Mucosa of stomach (tissue), 1 donor: ENCODE measurements around the gene TUT1.

Source experiments
- H3K27me3 ChIP-seq: one replicate; pipeline ENCODE4 v1.7.0; 2013; ENCODE audit warnings: mild to moderate bottlenecking, low read length; ENCODE audit not compliant: control insufficient read depth, insufficient read depth
- H3K36me3 ChIP-seq: one replicate; pipeline ENCODE4 v1.7.0; 2013; ENCODE audit warnings: low read length; ENCODE audit not compliant: control insufficient read depth, insufficient read depth
- H3K4me1 ChIP-seq: one replicate; pipeline ENCODE4 v1.7.0; 2013; ENCODE audit warnings: mild to moderate bottlenecking, low read length; ENCODE audit not compliant: control insufficient read depth, insufficient read depth
- H3K4me3 ChIP-seq: one replicate; pipeline ENCODE4 v1.7.0; 2013; ENCODE audit warnings: low read length
- H3K9ac ChIP-seq: one replicate; pipeline ENCODE4 v1.7.0; 2013; ENCODE audit warnings: mild to moderate bottlenecking, low read length, moderate library complexity
- H3K9me3 ChIP-seq: one replicate; pipeline ENCODE4 v1.7.0; 2013; ENCODE audit warnings: mild to moderate bottlenecking, low read length, moderate library complexity; ENCODE audit not compliant: control insufficient read depth
- donor health status: Pancreatic carcinoma.

Gene TUT1

DNA sequence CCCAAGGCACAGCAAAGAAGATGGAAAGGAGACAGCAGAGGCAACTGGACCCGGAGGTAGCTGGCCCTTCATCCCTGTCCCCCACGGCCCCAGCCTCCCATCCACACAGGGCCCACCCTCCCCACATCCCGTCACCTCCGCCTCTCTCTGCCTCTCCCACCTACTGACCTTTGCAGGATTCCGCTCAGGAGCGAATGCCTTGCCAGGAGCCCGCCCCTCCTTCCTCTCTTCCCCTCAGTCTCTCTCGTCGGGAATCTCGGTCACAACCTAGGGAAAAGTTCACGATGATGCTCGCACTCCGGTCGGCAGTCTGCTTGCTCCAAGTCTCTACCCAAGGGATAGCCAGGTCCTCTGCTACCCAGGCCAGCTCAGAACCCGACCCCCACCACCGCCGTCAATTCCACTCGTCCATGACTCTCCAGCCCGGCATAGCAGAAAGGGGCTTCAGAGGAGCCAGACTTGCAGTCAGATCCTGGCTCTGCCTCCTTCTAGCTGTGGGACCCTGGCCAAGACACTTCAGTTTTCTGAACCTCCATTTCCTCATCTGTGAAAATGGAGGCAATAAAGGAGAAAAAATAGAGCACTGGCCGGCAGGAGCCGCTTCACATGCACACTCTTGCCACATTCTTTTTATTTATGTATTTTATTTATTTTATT is 54.9 kb downstream of the TUT1 start:
- Histone ChIP-seq H3K27me3 (no peaks in the 10 kb centered on the region), H3K36me3 (peaks cover 38% of the 10 kb centered on the region), H3K9me3 (no peaks in the 10 kb centered on the region), H3K4me3 (no peak overlapping the region), H3K4me1 (peaks cover 48% of the 10 kb centered on the region), H3K9ac (no peak overlapping the region)

DNA sequence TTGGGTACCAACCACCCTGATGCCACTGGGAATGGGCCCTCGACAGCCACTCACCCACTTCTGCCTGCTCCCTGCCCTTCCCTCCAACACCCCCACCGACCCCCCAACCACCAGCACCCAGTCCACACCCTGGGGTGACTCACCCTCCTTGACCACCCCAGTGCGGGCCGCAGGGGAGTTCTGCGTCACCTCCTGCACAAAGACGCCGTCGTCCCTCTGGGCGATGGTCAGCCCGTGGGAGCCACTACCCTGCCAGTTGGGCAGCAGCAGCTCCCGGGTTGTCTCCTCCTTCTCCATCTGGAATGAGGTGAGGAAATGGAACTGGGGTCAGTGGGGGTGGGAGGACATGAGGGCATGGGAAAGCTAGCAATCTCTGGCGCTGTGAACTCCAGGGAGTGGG is 55.5 kb downstream of the TUT1 start:
- no peaks in the 10 kb centered on the region for H3K9me3 ChIP-seq

DNA sequence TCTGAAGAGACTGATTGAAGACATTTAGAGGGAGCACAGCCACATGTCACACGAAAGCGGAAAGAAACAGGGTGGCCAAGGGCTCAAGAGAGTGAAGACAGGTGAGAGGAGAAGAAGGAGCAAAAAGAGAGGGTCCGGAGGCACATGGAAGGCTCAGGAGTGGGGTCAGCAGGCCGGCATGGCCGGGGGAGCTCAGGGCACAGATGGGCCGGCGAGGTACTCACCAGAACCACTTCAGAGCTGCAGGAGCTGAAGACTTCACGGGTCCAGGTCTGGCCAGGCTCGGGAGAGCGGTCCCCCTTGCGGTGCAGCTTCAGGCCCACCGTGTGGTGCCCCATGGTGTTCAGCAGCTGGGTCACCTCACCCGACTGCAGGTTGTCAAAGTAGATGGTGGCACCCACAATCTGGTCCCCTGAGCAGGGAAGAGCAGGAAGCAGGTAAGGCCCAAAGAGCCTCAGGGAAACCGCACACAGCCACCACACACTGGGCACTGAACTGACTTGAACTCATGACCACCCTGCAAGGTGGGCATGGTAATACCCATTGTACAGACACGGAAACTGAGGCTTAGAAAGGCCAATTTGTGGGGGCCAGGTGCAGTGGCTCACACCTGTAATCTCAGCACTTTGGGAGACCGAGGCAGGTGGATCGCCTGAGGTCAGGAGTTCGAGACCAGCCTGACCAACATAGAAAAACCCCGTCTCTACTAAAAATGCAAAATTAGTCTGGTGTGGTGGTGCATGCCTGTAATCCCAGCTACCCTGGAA is 56.4 kb downstream of the TUT1 start:
- no peaks in the 10 kb centered on the region for H3K27me3 ChIP-seq
- peaks cover 33% of the 10 kb centered on the region for H3K4me1 ChIP-seq
- no peak overlapping the region for H3K9ac ChIP-seq
- H3K9me3 ChIP-seq = no peaks in the 10 kb centered on the region
- no peak overlapping the region for H3K4me3 ChIP-seq
- H3K36me3 ChIP-seq = peaks cover 48% of the 10 kb centered on the region

More for the DNA sequence above, 55.5 kb downstream of the TUT1 start:
- H3K27me3 ChIP-seq = no peaks in the 10 kb centered on the region
- peaks cover 45% of the 10 kb centered on the region for H3K36me3 ChIP-seq
- no peak overlapping the region for H3K4me3 ChIP-seq
- no peak overlapping the region for H3K9ac ChIP-seq
- H3K4me1 ChIP-seq = peaks cover 41% of the 10 kb centered on the region

DNA sequence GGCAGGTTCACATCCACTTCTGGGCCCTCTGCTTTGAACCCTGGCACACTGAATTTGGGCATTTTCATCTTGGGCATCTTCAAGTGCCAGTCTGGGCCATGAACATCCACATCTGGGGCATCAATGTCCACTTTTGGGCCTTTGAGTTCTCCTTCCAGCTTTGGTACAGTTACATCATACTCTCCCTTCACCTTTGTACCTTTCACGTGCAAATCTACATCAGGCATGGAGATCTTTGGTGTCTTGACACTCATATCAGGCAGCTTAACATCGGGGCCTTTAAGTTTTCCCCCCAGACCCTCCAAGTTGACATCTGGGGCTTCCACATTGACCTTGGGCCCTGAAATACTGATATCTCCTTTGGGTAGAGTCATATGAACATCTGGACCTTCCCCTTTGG is 59.2 kb downstream of the TUT1 start:
- Histone ChIP-seq H3K4me3 (no peak overlapping the region), H3K9me3 (no peaks in the 10 kb centered on the region), H3K4me1 (peaks cover 5% of the 10 kb centered on the region), H3K36me3 (peaks cover 55% of the 10 kb centered on the region), H3K27me3 (no peaks in the 10 kb centered on the region), H3K9ac (no peak overlapping the region)
